CD14-positive monocyte (primary cell): ENCODE results near the gene CYP21A2. TPM values are rescaled to one million over a fixed set of nuclear protein-coding genes. Genes with fewer than 3 reads are reported as not detected.
"Not testable (repeated sequence)": the region's sequence is repeated elsewhere in the genome, so short reads cannot be mapped to it uniquely, and the experiment has no call there.

Source experiments
- DNase-seq, 3 donors: peaks; one replicate each; pipeline ENCODE4 v3.0.0-alpha.2; 2011 to 2022
- H2AFZ ChIP-seq: 2 replicates; pipeline ENCODE4 v1.6.0; 2012; ENCODE audit warnings: mild to moderate bottlenecking, low read depth, low read length, inconsistent platforms; ENCODE audit not compliant: insufficient read depth, poor library complexity, severe bottlenecking
- H3K27ac ChIP-seq, 2 donors: 1 replicate in 1 of 2; 2 replicates in 1 of 2; pipeline ENCODE4 v1.5.1; 2012 to 2013; ENCODE audit warnings: low read length in 2 of 2, control low read depth in 1 of 2, inconsistent platforms in 1 of 2, low read depth in 1 of 2, mild to moderate bottlenecking in 1 of 2
- H3K27me3 ChIP-seq, 2 donors: one replicate each; pipeline versions ENCODE4 v1.6.0 to v1.6.1; 2011 to 2013; ENCODE audit warnings: low read length in 2 of 2; ENCODE audit not compliant: control insufficient read depth in 2 of 2, insufficient read depth in 2 of 2
- H3K36me3 ChIP-seq, 2 donors: replicated peaks in 1 of 2; 1 replicate in 1 of 2; 2 replicates in 1 of 2; pipeline versions ENCODE4 v1.5.1 to v1.6.1; 2012 to 2013; ENCODE audit warnings: low read length in 2 of 2, control low read depth in 1 of 2, inconsistent platforms in 1 of 2, mild to moderate bottlenecking in 1 of 2; ENCODE audit not compliant: insufficient read depth in 2 of 2, control insufficient read depth in 1 of 2
- H3K4me1 ChIP-seq, 2 donors: 1 replicate in 1 of 2; 2 replicates in 1 of 2; pipeline versions ENCODE4 v1.5.1 to v1.6.1; 2012 to 2013; ENCODE audit warnings: low read length in 2 of 2, control low read depth in 1 of 2, inconsistent platforms in 1 of 2, mild to moderate bottlenecking in 1 of 2, moderate library complexity in 1 of 2; ENCODE audit not compliant: insufficient read depth in 2 of 2, control insufficient read depth in 1 of 2
- H3K4me2 ChIP-seq: replicated peaks from 2 replicates; pipeline ENCODE3; 2012; ENCODE audit warnings: low read length, moderate library complexity, mild to moderate bottlenecking; ENCODE audit not compliant: poor library complexity, severe bottlenecking; ENCODE audit errors: extremely low read depth
- H3K4me3 ChIP-seq, 3 experiments: fragments of 200-600 bp in 1 of 3; sonication (generic) in 1 of 3; replicated peaks in 1 of 3; 1 replicate in 2 of 3; 2 replicates in 1 of 3; pipeline ENCODE4 v1.5.1; 2011 to 2013; ENCODE audit warnings: low read length in 3 of 3, mild to moderate bottlenecking in 3 of 3, control low read depth in 2 of 3, low read depth in 2 of 3, inconsistent platforms in 1 of 3, moderate library complexity in 1 of 3
- H3K79me2 ChIP-seq: 2 replicates; pipeline ENCODE4 v1.6.0; 2012; ENCODE audit warnings: mild to moderate bottlenecking, control low read depth, inconsistent platforms, low read length, moderate library complexity; ENCODE audit not compliant: insufficient read depth
- H3K9ac ChIP-seq: 2 replicates; pipeline ENCODE4 v1.6.0; 2017; ENCODE audit warnings: low read length, mild to moderate bottlenecking; ENCODE audit not compliant: insufficient read depth, poor library complexity, severe bottlenecking
- H3K9me3 ChIP-seq, 2 donors: replicated peaks in 1 of 2; 1 replicate in 1 of 2; 2 replicates in 1 of 2; pipeline versions ENCODE4 v1.5.1 to v1.6.1; 2012 to 2013; ENCODE audit warnings: low read length in 2 of 2, control low read depth in 1 of 2; ENCODE audit not compliant: control insufficient read depth in 1 of 2, insufficient read depth in 1 of 2
- H4K20me1 ChIP-seq: 2 replicates; pipeline ENCODE4 v1.6.0; 2012; ENCODE audit warnings: mild to moderate bottlenecking, low read length, control low read depth, moderate library complexity; ENCODE audit not compliant: insufficient read depth
- H3K27ac Mint-ChIP-seq, 7 donors: one replicate each; pipeline ENCODE4 v1.8.0; 2020; ENCODE audit warnings: mild to moderate bottlenecking in 7 of 7, mixed read lengths in 7 of 7, moderate library complexity in 6 of 7, inconsistent platforms in 2 of 7
- H3K27me3 Mint-ChIP-seq, 3 donors: one replicate each; pipeline ENCODE4 v1.8.0; 2021 to 2022; ENCODE audit warnings: low read depth in 3 of 3, mild to moderate bottlenecking in 3 of 3, mixed read lengths in 3 of 3, moderate library complexity in 3 of 3, inconsistent platforms in 1 of 3
- H3K36me3 Mint-ChIP-seq, 2 donors: one replicate each; pipeline ENCODE4 v1.8.0; 2020; ENCODE audit warnings: mixed read lengths in 2 of 2, inconsistent platforms in 1 of 2, mild to moderate bottlenecking in 1 of 2
- H3K4me1 Mint-ChIP-seq: one replicate; pipeline ENCODE4 v1.8.0; 2020; ENCODE audit warnings: mild to moderate bottlenecking, mixed read lengths
- H3K4me3 Mint-ChIP-seq, 2 donors: one replicate each; pipeline ENCODE4 v1.8.0; 2020; ENCODE audit warnings: mild to moderate bottlenecking in 2 of 2, mixed read lengths in 2 of 2, moderate library complexity in 1 of 2
- H3K9me3 Mint-ChIP-seq, 7 donors: one replicate each; pipeline ENCODE4 v1.8.0; 2020 to 2022; ENCODE audit warnings: mixed read lengths in 7 of 7, mild to moderate bottlenecking in 6 of 7, moderate library complexity in 6 of 7, inconsistent platforms in 2 of 7
- CTCF ChIP-seq: fragments of 200-600 bp; IDR thresholded peaks from one replicate; pipeline ENCODE4 v1.8.0; 2022; ENCODE audit warnings: antibody characterized with exemption, mild to moderate bottlenecking
- WGBS: methylation state at CpG from one replicate; pipeline ENCODE4 v1.1.5; 2013; ENCODE audit warnings: missing lambda C conversion rate; ENCODE audit not compliant: insufficient coverage; 5-methylcytosine and 5-hydroxymethylcytosine counted together
- intact Hi-C, 2 donors: fragments of 100-400 bp; cut with micrococcal nuclease; formaldehyde crosslinking; loops; one replicate each; pipeline versions ENCODE4 v1.15.0 to v1.15.1; 2023
- polyA plus RNA-seq, 3 donors: library from polyadenylated mRNA; depleted of rRNA in 1 of 3; unstranded in 2 of 3; stranded (reverse) in 1 of 3; fragments of 300-500 nt in 2 of 3; fragments of >200 nt in 1 of 3; fragmentation: Illumina TruSeq in 2 of 3; gene quantifications; 1 replicate in 2 of 3; 2 replicates in 1 of 3; pipeline ENCODE4 v1.2.3, GENCODE V29; 2012 to 2021

CYP21A2 gene
- polyA plus RNA-seq, 3 donors = 0.16 TPM; not detected in 2

DNA sequence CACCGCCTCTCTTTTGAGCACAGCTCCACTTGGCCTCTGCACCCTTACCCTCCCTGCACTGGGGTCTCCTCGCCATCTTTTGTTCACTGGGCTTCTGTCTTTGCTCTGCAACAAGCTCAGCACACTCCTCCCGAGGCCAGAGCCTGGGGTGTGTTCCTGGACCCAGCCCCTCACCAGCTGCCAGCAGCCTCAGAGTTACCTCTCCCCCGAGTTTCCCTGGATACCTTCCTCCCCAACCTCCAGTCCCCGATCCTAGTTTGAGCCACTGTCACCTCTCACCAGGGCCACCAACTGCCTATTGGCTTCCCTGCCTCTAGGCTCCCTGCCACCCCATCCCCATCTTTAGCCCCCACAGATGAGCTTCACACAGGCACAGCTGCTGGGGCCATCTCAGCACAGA, 12.3 kb downstream of the CYP21A2 start:
- Histone ChIP-seq H3K27ac (no peak overlapping the region), H2AFZ (no peak overlapping the region), H3K4me2 (no peak overlapping the region), H3K79me2 (no peaks in the 10 kb centered on the region), H3K9me3 (no peaks in the 10 kb centered on the region), H4K20me1 (no peaks in the 10 kb centered on the region), H3K9ac (no peak overlapping the region), H3K4me1 (no peaks in the 10 kb centered on the region), H3K4me3 (no peak overlapping the region), H3K27me3 (no peaks in the 10 kb centered on the region), H3K36me3 (no peaks in the 10 kb centered on the region)
- TF ChIP-seq CTCF = no peak
- no peaks in the 10 kb centered on the region for H3K36me3 Mint-ChIP-seq
- H3K27me3 Mint-ChIP-seq = peaks cover 2 to 7% (median 5%) of the 10 kb centered on the region in 3 donors
- intact Hi-C loops = no loop called here
- no peak overlapping the region for H3K27ac Mint-ChIP-seq
- H3K4me3 Mint-ChIP-seq = no peak overlapping the region
- DNase-seq = no peak
- peaks cover 4% of the 10 kb centered on the region for H3K4me1 Mint-ChIP-seq
- H3K9me3 Mint-ChIP-seq = no peaks in the 10 kb centered on the region
- WGBS = 74% methylated on average over 4 of the region's 5 CpGs

GRCh38 chr6:32052626-32053025, 14.4 kb downstream of the CYP21A2 start:
- H3K79me2 ChIP-seq, H3K4me1 ChIP-seq, H3K4me2 ChIP-seq, H3K9me3 Mint-ChIP-seq, H3K9ac ChIP-seq, H3K36me3 Mint-ChIP-seq, H3K27ac Mint-ChIP-seq, H3K4me3 Mint-ChIP-seq, H3K9me3 ChIP-seq, H3K27me3 Mint-ChIP-seq, H3K27me3 ChIP-seq, intact Hi-C loops, H3K4me1 Mint-ChIP-seq, H3K27ac ChIP-seq, H3K36me3 ChIP-seq, DNase-seq, H4K20me1 ChIP-seq, H2AFZ ChIP-seq, H3K4me3 ChIP-seq: not testable (repeated sequence)
- 94% methylated on average over 16 of the region's 20 CpGs for WGBS

DNA sequence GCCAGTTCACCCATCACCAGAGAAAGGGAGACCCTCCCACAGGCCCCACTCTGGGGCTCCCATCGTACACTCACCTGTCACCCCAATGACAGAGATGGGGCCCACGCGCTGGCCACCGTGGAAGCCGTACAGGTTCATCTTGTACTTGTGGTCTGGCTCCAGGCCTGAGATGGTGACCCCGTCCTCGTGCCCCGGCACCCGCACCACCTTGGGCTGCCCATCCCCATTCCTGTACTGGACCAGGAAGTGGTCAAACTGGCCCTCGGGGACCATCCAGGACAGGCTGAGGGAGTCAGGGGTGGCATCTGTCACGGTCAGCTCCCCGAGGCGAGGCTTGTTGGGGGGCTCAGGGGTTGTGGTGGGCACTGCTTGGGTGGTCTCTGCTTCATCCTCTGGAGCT, 15.1 kb downstream of the CYP21A2 start:
- H3K36me3 ChIP-seq, H3K36me3 Mint-ChIP-seq: not testable (repeated sequence)
- WGBS = 90% methylated on average over 7 of the region's 13 CpGs

GRCh38 chr6:32055756-32056155, 17.5 kb downstream of the CYP21A2 start:
- H3K27ac ChIP-seq, H3K4me1 Mint-ChIP-seq, H2AFZ ChIP-seq, H3K4me3 ChIP-seq, H3K36me3 Mint-ChIP-seq, H4K20me1 ChIP-seq, intact Hi-C loops, H3K79me2 ChIP-seq, H3K9me3 Mint-ChIP-seq, H3K4me2 ChIP-seq, DNase-seq, H3K36me3 ChIP-seq, H3K27ac Mint-ChIP-seq, H3K4me3 Mint-ChIP-seq, H3K9ac ChIP-seq, H3K4me1 ChIP-seq, H3K27me3 Mint-ChIP-seq, H3K27me3 ChIP-seq, H3K9me3 ChIP-seq: not testable (repeated sequence)
- 100% methylated on average over 11 of the region's 21 CpGs for WGBS

More for the DNA sequence above, 15.1 kb downstream of the CYP21A2 start:
- H4K20me1 ChIP-seq, H3K4me3 Mint-ChIP-seq, H2AFZ ChIP-seq, H3K27ac ChIP-seq, H3K79me2 ChIP-seq, H3K4me1 ChIP-seq, H3K4me1 Mint-ChIP-seq, H3K27me3 Mint-ChIP-seq, H3K27ac Mint-ChIP-seq, H3K9ac ChIP-seq, intact Hi-C loops, H3K9me3 Mint-ChIP-seq, H3K4me3 ChIP-seq, H3K4me2 ChIP-seq, H3K27me3 ChIP-seq, H3K9me3 ChIP-seq, DNase-seq: not testable (repeated sequence)
